ENCODE data around the gene NUDT1. TPM values are rescaled to one million over a fixed set of nuclear protein-coding genes. Genes with fewer than 3 reads are reported as not detected.

Gene NUDT1
- total RNA-seq, 1 donor from 2014 or later = 32.2 TPM

DNA sequence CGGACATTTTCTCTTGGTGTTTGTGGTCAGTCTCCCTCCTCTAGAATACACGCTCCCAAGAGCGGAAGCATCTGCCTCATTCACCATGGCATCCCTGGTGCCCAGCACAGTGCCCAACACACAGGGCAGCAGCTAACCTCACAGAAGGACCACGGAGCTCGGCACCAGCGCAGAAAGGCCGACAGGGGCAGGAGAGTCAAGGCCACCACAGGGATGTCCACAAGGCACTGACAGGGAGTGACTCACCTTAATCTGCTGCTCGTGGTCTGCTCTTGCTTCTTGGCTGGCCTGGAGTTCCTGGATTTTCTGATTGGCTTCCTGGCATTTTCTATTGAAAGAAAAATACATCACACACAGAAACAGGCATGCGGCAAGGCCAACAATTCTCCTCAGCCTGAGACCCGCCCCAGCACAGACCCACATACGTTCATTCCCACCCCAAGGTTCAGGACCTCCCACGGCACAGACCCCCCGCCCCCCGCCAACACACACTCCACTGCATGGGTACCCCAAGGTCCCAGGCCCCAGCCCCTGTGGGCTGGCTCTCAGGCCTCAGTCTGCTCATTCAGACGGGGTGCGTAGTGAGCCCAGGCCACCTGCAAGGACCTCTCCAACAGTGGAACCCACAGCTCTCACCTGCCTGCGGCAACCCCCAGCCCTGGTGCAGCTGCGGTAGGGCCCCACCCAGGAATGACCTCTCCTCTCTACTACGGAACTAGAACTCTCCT is 24.1 kb upstream of the NUDT1 start:
- DNase-seq (ENCODE audit: extremely low spot score, unreplicated experiment) = no peak
- Mint-ChIP-seq H3K27ac (no peak overlapping the region), H3K27me3 (no peaks in the 10 kb centered on the region), H3K9me3 (no peaks in the 10 kb centered on the region), H3K4me1 (ENCODE audit: unreplicated experiment) (no peaks in the 10 kb centered on the region), H3K36me3 (peaks cover 24% of the 10 kb centered on the region), H3K4me3 (no peak overlapping the region)
- TF ChIP-seq, protein P1, sequence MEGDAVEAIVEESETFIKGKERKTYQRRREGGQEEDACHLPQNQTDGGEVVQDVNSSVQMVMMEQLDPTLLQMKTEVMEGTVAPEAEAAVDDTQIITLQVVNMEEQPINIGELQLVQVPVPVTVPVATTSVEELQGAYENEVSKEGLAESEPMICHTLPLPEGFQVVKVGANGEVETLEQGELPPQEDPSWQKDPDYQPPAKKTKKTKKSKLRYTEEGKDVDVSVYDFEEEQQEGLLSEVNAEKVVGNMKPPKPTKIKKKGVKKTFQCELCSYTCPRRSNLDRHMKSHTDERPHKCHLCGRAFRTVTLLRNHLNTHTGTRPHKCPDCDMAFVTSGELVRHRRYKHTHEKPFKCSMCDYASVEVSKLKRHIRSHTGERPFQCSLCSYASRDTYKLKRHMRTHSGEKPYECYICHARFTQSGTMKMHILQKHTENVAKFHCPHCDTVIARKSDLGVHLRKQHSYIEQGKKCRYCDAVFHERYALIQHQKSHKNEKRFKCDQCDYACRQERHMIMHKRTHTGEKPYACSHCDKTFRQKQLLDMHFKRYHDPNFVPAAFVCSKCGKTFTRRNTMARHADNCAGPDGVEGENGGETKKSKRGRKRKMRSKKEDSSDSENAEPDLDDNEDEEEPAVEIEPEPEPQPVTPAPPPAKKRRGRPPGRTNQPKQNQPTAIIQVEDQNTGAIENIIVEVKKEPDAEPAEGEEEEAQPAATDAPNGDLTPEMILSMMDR (conservative IDR thresholded peaks at IDR 0.05) = no peak

DNA sequence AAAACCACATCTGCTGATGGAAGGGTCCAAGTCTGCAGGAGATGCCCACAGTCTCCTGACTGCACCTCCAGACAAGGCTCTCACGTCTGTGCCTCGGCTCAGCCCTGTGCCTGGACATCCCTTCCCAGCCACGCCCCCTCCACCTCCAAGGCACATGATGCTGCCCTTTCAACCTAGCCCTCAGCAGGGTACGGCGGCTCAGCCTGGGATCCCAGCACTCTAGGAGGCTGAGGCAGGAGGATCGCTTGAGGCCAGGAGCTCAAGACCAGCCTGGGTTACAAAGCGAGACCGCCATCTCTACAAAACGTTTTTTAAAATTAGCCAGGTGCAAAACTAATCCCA is 23.6 kb upstream of the NUDT1 start:
- Mint-ChIP-seq H3K4me1 (ENCODE audit: unreplicated experiment) (no peaks in the 10 kb centered on the region), H3K9me3 (no peaks in the 10 kb centered on the region), H3K27me3 (no peaks in the 10 kb centered on the region), H3K36me3 (peaks cover 24% of the 10 kb centered on the region), H3K4me3 (no peak overlapping the region), H3K27ac (no peak overlapping the region)
- TF ChIP-seq, protein P1 (conservative IDR thresholded peaks at IDR 0.05) = no peak
- no peak for DNase-seq (ENCODE audit: extremely low spot score, unreplicated experiment)

DNA sequence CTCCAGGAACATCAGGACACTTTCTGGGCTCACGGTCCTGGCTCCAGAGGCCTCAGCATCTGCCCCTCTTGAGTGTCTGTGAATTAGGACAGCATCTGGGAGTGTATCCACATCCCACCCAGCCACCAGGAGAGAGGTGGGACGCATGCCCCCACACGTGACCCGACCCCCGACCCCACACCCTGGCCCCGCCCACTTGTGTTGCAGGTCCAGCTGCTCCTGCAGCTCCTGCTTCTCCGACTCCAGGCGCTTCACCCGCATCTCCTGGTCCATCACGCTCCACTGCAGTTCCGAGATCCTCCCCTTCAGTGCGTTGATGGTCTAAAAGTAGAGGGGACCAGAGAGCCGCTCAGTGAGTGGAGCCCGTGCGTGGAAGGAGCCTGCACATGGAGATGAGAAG is 22.9 kb upstream of the NUDT1 start:
- H3K4me1 Mint-ChIP-seq (ENCODE audit: unreplicated experiment) = no peaks in the 10 kb centered on the region
- DNase-seq (ENCODE audit: extremely low spot score, unreplicated experiment) = no peak
- H3K9me3 Mint-ChIP-seq = no peaks in the 10 kb centered on the region
- H3K4me3 Mint-ChIP-seq = no peak overlapping the region
- H3K27ac Mint-ChIP-seq = no peak overlapping the region
- H3K36me3 Mint-ChIP-seq = peaks cover 20% of the 10 kb centered on the region
- H3K27me3 Mint-ChIP-seq = no peaks in the 10 kb centered on the region
- TF ChIP-seq, protein P1 (conservative IDR thresholded peaks at IDR 0.05) = no peak

DNA sequence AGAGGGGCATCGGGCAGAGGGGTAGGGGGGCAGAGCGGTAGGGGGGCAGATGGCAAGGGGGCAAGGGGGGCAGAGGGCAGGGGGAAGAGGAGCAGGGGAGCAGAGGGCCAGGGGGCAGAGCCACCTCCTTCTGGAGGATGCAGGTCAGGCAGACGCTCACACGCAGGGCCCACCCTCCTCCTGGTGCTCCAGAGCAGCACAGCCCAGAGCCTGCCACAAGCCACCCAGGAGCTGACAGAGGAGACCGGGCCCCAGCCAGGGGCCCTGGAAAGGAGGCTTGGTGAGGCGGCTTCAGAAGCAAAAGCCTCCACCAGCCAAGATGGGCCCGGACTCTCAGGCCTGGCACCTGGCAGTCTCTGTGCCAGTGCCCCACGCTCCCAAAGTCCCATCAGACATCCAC is 22.4 kb upstream of the NUDT1 start:
- TF ChIP-seq, protein P1 (conservative IDR thresholded peaks at IDR 0.05) = no peak
- Mint-ChIP-seq H3K36me3 (peaks cover 21% of the 10 kb centered on the region), H3K4me3 (no peak overlapping the region), H3K4me1 (ENCODE audit: unreplicated experiment) (no peaks in the 10 kb centered on the region), H3K27ac (no peak overlapping the region), H3K27me3 (no peaks in the 10 kb centered on the region), H3K9me3 (no peaks in the 10 kb centered on the region)
- DNase-seq (ENCODE audit: extremely low spot score, unreplicated experiment) = no peak

DNA sequence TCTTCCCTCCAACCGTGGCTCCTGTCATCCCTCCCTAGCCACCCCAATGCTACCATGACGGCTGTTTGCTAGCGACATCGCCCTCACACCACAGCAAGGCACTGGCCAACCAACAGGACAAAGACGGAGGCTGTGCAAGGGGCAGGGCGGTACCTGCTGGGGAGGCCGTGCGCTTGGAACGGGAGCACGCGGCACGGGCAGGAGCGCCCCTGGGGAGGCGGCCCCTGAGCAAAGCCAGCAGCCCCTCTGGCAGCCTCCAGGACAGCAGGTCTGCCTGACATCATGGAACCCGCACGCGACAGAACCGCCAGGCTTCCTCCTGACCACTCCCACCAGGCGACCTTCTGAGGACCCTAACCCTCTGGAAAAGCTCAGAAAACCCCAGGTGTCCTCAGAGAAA is 22.0 kb upstream of the NUDT1 start:
- Mint-ChIP-seq H3K4me1 (ENCODE audit: unreplicated experiment) (no peaks in the 10 kb centered on the region), H3K27me3 (no peaks in the 10 kb centered on the region), H3K4me3 (no peak overlapping the region), H3K27ac (no peak overlapping the region), H3K9me3 (no peaks in the 10 kb centered on the region), H3K36me3 (peaks cover 21% of the 10 kb centered on the region)
- no peak for DNase-seq (ENCODE audit: extremely low spot score, unreplicated experiment)
- TF ChIP-seq, protein P1 (conservative IDR thresholded peaks at IDR 0.05) = no peak
